GM12892 (cell line): ENCODE measurements around the gene SCLY.
"Not testable (repeated sequence)": the region's sequence is repeated elsewhere in the genome, so short reads cannot be mapped to it uniquely, and the experiment has no call there.

Experiments used
- POLR2A ChIP-seq: IDR thresholded peaks from 2 replicates; pipeline ENCODE4 v1.6.1; 2011; ENCODE audit warnings: low read depth, low read length, control low read depth
- POLR2AphosphoS5 ChIP-seq: IDR thresholded peaks from 2 replicates; pipeline ENCODE4 v1.6.1; 2011; ENCODE audit warnings: low read depth, low read length, control low read depth
- TAF1 ChIP-seq: IDR thresholded peaks from 2 replicates; pipeline ENCODE4 v1.6.1; 2011; ENCODE audit warnings: low read depth, mild to moderate bottlenecking, control low read depth, low read length, borderline replicate concordance

DNA sequence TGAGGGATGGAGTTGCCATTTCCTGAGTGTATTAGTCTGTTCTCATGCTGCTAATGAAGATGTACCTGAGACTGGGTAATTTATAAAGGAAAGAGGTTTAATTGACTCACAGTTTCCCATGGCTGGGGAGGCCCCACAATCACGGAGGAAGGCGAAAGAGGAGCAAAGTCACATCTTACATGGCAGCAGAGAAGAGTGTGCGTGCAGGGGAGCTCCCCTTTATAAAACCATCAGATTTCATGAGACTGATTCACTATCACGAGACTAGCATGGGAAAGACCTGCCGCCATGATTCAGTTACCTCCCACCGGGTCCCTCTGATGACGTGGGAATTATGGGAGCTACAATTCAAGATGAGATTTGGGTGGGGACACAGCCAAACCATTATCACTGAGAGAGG, 5.9 kb downstream of the SCLY start:
- TF ChIP-seq POLR2A, TAF1, POLR2AphosphoS5: not testable (repeated sequence)
